Panc1 (cell line): ENCODE data around the gene DGCR2. TPM values are rescaled to one million over a fixed set of nuclear protein-coding genes. Genes with fewer than 3 reads are reported as not detected.

Source experiments
- ATAC-seq: fragments of 200-7000 bp; cut with Tn5 transposase; 2 replicates; pipeline ENCODE4 v1.9.1; 2020; ENCODE audit warnings: mild to moderate bottlenecking, moderate library complexity
- BruUV-seq: library from RNA; stranded (reverse); fragments of 400-500 nt; replicated peaks from 2 replicates; lab custom pipeline; 2021; lab: Mats Ljungman, UMichigan
- CTCF ChIA-PET: fragments of 300-600 bp; sonication (Branson Sonifier 250); formaldehyde crosslinking; loops from one replicate; lab custom pipeline; 2022; ENCODE audit warnings: antibody characterized with exemption; lab: Charles Lee
- POLR2A ChIA-PET: fragments of 300-600 bp; sonication (Branson Sonifier 250); formaldehyde crosslinking; loops from one replicate; lab custom pipeline; 2022; ENCODE audit warnings: antibody characterized with exemption; lab: Charles Lee
- DNase-seq: peaks from one replicate; pipeline ENCODE4 v3.0.0-alpha.2; 2010; ENCODE audit warnings: low read depth, low spot score
- H3K27ac ChIP-seq: 2 replicates; pipeline ENCODE4 v1.5.1; 2011; ENCODE audit warnings: mild to moderate bottlenecking, low read length, inconsistent platforms
- H3K27me3 ChIP-seq: fragments of 200-500 bp; sonication (Bioruptor generic); 2 replicates; pipeline ENCODE4 v1.6.0; 2014; ENCODE audit warnings: low read length, inconsistent platforms; ENCODE audit not compliant: control insufficient read depth, insufficient read depth
- H3K36me3 ChIP-seq: fragments of 200-500 bp; sonication (Bioruptor generic); 2 replicates; pipeline ENCODE4 v1.5.1; 2014; ENCODE audit warnings: inconsistent platforms, mild to moderate bottlenecking, low read length, moderate library complexity; ENCODE audit not compliant: control insufficient read depth, insufficient read depth
- H3K4me1 ChIP-seq: 2 replicates; pipeline ENCODE4 v1.5.1; 2011; ENCODE audit warnings: inconsistent platforms, mild to moderate bottlenecking, low read length, moderate library complexity; ENCODE audit not compliant: control insufficient read depth, insufficient read depth
- H3K4me3 ChIP-seq, 2 experiments: 2 replicates each; pipeline ENCODE4 v1.5.1; 2011 to 2012; ENCODE audit warnings: low read depth in 2 of 2, low read length in 2 of 2, mild to moderate bottlenecking in 2 of 2, inconsistent platforms in 1 of 2, moderate library complexity in 1 of 2
- H3K9me3 ChIP-seq: fragments of 200-500 bp; sonication (Bioruptor generic); 2 replicates; pipeline ENCODE4 v1.5.1; 2014; ENCODE audit warnings: low read depth, mild to moderate bottlenecking, inconsistent platforms, low read length, moderate library complexity; ENCODE audit not compliant: control insufficient read depth, insufficient read depth
- POLR2AphosphoS5 ChIP-seq: IDR thresholded peaks from 2 replicates; pipeline ENCODE4 v1.6.1; 2012; ENCODE audit warnings: mild to moderate bottlenecking, low read depth, low read length, moderate library complexity
- REST ChIP-seq, 2 experiments: IDR thresholded peaks; 2 replicates each; pipeline ENCODE4 v1.6.1; 2011 to 2012; ENCODE audit warnings: low read depth in 2 of 2, control low read depth in 1 of 2, low read length in 1 of 2, mild to moderate bottlenecking in 1 of 2, moderate library complexity in 1 of 2; ENCODE audit not compliant: insufficient read depth in 1 of 2
- SIN3A ChIP-seq: IDR thresholded peaks from 2 replicates; pipeline ENCODE4 v1.6.1; 2012; ENCODE audit warnings: low read depth, mild to moderate bottlenecking, low read length, moderate library complexity, borderline replicate concordance; ENCODE audit not compliant: insufficient read depth
- TCF7L2 ChIP-seq: IDR thresholded peaks from 2 replicates; pipeline ENCODE4 v1.6.1; 2011; ENCODE audit warnings: mild to moderate bottlenecking, low read depth, low read length, inconsistent platforms
- in situ Hi-C: cut with HindIII; loops from 2 replicates; pipeline ENCODE4 v1.10.0; 2016; ENCODE audit warnings: low sequenced_read_pairs, low pct_unique_long_range_greater_than_20kb
- intact Hi-C: fragments of 100-400 bp; cut with micrococcal nuclease; formaldehyde crosslinking; loops from one replicate; pipeline ENCODE4 v1.10.0; 2022; ENCODE audit not compliant: unreplicated experiment
- total RNA-seq: library from RNA; stranded (reverse); gene quantifications from one replicate; pipeline ENCODE4 v1.2.1, GENCODE V29; 2021; ENCODE audit not compliant: unreplicated experiment
- TF ChIP-seq, protein P1 (sequence below): fragments of 450-650 bp; IDR thresholded peaks from 2 replicates; pipeline ENCODE4 v1.5.1; 2017; ENCODE audit warnings: mild to moderate bottlenecking

DGCR2 gene
- total RNA-seq, 1 experiment from 2014 or later: 35.1 TPM

GRCh38 chr22:18996376-18996900, 125.8 kb downstream of the DGCR2 start:
- Histone ChIP-seq H3K27me3 (no peaks in the 10 kb centered on the region), H3K4me3 (no peak overlapping the region), H3K36me3 (no peaks in the 10 kb centered on the region), H3K27ac (no peak overlapping the region), H3K4me1 (no peaks in the 10 kb centered on the region), H3K9me3 (no peaks in the 10 kb centered on the region)
- no TSS peak for BruUV-seq
- DNase-seq (no peak), ATAC-seq (no peak)
- ChIA-PET POLR2A (no interaction called here), CTCF (interaction anchor here (0.7 kb wide), 1 partner anchor 436 kb away, joined by 5 read pairs; no protein-coding TSS in a partner anchor)
- in situ Hi-C loops: no loop called here
- intact Hi-C loops: no loop called here
- no peak for TF ChIP-seq POLR2AphosphoS5
- no peak for TF ChIP-seq SIN3A
- TF ChIP-seq, protein P1, sequence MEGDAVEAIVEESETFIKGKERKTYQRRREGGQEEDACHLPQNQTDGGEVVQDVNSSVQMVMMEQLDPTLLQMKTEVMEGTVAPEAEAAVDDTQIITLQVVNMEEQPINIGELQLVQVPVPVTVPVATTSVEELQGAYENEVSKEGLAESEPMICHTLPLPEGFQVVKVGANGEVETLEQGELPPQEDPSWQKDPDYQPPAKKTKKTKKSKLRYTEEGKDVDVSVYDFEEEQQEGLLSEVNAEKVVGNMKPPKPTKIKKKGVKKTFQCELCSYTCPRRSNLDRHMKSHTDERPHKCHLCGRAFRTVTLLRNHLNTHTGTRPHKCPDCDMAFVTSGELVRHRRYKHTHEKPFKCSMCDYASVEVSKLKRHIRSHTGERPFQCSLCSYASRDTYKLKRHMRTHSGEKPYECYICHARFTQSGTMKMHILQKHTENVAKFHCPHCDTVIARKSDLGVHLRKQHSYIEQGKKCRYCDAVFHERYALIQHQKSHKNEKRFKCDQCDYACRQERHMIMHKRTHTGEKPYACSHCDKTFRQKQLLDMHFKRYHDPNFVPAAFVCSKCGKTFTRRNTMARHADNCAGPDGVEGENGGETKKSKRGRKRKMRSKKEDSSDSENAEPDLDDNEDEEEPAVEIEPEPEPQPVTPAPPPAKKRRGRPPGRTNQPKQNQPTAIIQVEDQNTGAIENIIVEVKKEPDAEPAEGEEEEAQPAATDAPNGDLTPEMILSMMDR: no peak
- TF ChIP-seq REST (IDR thresholded peaks at IDR 0.05; ENCODE audit: insufficient read depth in 1 of 2, low read depth in 2 of 2, low read length in 1 of 2): no peak
- TF ChIP-seq TCF7L2: no peak

GRCh38 chr22:18995327-18995711, 126.9 kb downstream of the DGCR2 start:
- ChIA-PET POLR2A (no interaction called here), CTCF (no interaction called here)
- Histone ChIP-seq H3K9me3 (no peaks in the 10 kb centered on the region), H3K27ac (no peak overlapping the region), H3K36me3 (no peaks in the 10 kb centered on the region), H3K27me3 (no peaks in the 10 kb centered on the region), H3K4me3 (no peak overlapping the region), H3K4me1 (no peaks in the 10 kb centered on the region)
- ATAC-seq (no peak), DNase-seq (no peak)
- in situ Hi-C loops: no loop called here
- intact Hi-C loops: no loop called here
- TF ChIP-seq TCF7L2 (no peak), REST (IDR thresholded peaks at IDR 0.05; ENCODE audit: insufficient read depth in 1 of 2, low read depth in 2 of 2, low read length in 1 of 2) (no peak), POLR2AphosphoS5 (no peak), SIN3A (no peak)
- TF ChIP-seq, protein P1: no peak
- BruUV-seq: no TSS peak
